Measurements from ENCODE around the gene PPP1R7.

The PPP1R7 gene

DNA sequence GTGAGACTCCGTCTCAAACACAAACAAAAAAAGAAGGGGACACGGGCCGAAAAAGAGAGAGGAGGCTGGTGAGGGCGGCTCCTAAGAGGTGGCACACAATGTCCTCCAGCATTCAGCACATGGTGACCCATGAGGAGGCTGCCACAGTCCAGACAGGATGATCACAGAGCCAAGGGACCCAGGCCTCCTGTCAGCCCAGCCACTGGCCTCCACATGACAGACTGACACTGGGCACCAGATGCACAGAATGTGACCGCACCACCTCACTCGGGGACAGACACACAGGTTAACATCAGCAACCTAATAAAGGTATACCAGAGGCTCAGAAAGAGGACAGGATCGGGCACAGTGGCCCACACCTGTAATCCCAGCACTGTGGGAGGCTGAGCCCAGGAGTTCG lies 22.0 kb upstream of the PPP1R7 start:
- Histone ChIP-seq H3K9me3 (ENCODE audit: control insufficient read depth, insufficient read depth, low read depth, low read length) (no peaks in the 10 kb centered on the region), H3K4me3 (ENCODE audit: low read depth, low read length) (no peak overlapping the region), H3K4me1 (ENCODE audit: control insufficient read depth, insufficient read depth, low read length) (no peaks in the 10 kb centered on the region), H3K27ac (ENCODE audit: extremely low read depth, low read depth, low read length) (no peak overlapping the region), H3K36me3 (ENCODE audit: control insufficient read depth in 2 of 2, insufficient read depth in 1 of 2, low read length in 2 of 2) (peaks cover 0 to 72% of the 10 kb centered on the region in 2 experiments; a peak in 2 of 3 replicates)
- no peak for TF ChIP-seq ZNF549 (tag by site-specific recombination; IDR thresholded peaks at IDR 0.05)
- TF ChIP-seq, protein P1, sequence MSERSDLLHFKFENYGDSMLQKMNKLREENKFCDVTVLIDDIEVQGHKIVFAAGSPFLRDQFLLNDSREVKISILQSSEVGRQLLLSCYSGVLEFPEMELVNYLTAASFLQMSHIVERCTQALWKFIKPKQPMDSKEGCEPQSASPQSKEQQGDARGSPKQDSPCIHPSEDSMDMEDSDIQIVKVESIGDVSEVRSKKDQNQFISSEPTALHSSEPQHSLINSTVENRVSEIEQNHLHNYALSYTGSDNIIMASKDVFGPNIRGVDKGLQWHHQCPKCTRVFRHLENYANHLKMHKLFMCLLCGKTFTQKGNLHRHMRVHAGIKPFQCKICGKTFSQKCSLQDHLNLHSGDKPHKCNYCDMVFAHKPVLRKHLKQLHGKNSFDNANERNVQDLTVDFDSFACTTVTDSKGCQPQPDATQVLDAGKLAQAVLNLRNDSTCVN (tag by site-specific recombination; optimal IDR thresholded peaks at IDR 0.05) = no peak
- TF ChIP-seq, protein P2, sequence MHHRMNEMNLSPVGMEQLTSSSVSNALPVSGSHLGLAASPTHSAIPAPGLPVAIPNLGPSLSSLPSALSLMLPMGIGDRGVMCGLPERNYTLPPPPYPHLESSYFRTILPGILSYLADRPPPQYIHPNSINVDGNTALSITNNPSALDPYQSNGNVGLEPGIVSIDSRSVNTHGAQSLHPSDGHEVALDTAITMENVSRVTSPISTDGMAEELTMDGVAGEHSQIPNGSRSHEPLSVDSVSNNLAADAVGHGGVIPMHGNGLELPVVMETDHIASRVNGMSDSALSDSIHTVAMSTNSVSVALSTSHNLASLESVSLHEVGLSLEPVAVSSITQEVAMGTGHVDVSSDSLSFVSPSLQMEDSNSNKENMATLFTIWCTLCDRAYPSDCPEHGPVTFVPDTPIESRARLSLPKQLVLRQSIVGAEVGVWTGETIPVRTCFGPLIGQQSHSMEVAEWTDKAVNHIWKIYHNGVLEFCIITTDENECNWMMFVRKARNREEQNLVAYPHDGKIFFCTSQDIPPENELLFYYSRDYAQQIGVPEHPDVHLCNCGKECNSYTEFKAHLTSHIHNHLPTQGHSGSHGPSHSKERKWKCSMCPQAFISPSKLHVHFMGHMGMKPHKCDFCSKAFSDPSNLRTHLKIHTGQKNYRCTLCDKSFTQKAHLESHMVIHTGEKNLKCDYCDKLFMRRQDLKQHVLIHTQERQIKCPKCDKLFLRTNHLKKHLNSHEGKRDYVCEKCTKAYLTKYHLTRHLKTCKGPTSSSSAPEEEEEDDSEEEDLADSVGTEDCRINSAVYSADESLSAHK (tag by site-specific recombination; IDR thresholded peaks at IDR 0.05) = no peak
- TF ChIP-seq, protein P3, sequence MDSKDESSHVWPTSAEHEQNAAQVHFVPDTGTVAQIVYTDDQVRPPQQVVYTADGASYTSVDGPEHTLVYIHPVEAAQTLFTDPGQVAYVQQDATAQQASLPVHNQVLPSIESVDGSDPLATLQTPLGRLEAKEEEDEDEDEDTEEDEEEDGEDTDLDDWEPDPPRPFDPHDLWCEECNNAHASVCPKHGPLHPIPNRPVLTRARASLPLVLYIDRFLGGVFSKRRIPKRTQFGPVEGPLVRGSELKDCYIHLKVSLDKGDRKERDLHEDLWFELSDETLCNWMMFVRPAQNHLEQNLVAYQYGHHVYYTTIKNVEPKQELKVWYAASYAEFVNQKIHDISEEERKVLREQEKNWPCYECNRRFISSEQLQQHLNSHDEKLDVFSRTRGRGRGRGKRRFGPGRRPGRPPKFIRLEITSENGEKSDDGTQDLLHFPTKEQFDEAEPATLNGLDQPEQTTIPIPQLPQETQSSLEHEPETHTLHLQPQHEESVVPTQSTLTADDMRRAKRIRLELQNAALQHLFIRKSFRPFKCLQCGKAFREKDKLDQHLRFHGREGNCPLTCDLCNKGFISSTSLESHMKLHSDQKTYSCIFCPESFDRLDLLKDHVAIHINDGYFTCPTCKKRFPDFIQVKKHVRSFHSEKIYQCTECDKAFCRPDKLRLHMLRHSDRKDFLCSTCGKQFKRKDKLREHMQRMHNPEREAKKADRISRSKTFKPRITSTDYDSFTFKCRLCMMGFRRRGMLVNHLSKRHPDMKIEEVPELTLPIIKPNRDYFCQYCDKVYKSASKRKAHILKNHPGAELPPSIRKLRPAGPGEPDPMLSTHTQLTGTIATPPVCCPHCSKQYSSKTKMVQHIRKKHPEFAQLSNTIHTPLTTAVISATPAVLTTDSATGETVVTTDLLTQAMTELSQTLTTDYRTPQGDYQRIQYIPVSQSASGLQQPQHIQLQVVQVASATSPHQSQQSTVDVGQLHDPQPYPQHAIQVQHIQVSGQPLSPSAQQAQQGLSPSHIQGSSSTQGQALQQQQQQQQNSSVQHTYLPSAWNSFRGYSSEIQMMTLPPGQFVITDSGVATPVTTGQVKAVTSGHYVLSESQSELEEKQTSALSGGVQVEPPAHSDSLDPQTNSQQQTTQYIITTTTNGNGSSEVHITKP (tag by site-specific recombination; IDR thresholded peaks at IDR 0.05) = no peak
- TF ChIP-seq ZNF155 (tag by site-specific recombination; IDR thresholded peaks at IDR 0.05) = no peak
- no peak for TF ChIP-seq MEIS1 (CRISPR knock-in tag; IDR thresholded peaks at IDR 0.05; ENCODE audit: borderline replicate concordance)
- TF ChIP-seq ZXDB (tag by site-specific recombination; IDR thresholded peaks at IDR 0.05) = no peak
- TF ChIP-seq, protein P4, sequence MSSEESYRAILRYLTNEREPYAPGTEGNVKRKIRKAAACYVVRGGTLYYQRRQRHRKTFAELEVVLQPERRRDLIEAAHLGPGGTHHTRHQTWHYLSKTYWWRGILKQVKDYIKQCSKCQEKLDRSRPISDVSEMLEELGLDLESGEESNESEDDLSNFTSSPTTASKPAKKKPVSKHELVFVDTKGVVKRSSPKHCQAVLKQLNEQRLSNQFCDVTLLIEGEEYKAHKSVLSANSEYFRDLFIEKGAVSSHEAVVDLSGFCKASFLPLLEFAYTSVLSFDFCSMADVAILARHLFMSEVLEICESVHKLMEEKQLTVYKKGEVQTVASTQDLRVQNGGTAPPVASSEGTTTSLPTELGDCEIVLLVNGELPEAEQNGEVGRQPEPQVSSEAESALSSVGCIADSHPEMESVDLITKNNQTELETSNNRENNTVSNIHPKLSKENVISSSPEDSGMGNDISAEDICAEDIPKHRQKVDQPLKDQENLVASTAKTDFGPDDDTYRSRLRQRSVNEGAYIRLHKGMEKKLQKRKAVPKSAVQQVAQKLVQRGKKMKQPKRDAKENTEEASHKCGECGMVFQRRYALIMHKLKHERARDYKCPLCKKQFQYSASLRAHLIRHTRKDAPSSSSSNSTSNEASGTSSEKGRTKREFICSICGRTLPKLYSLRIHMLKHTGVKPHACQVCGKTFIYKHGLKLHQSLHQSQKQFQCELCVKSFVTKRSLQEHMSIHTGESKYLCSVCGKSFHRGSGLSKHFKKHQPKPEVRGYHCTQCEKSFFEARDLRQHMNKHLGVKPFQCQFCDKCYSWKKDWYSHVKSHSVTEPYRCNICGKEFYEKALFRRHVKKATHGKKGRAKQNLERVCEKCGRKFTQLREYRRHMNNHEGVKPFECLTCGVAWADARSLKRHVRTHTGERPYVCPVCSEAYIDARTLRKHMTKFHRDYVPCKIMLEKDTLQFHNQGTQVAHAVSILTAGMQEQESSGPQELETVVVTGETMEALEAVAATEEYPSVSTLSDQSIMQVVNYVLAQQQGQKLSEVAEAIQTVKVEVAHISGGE (tag by site-specific recombination; conservative IDR thresholded peaks at IDR 0.05; ENCODE audit: low read depth) = no peak
- no peak for TF ChIP-seq ZNF202 (tag by site-specific recombination; IDR thresholded peaks at IDR 0.05; ENCODE audit: borderline replicate concordance)
- CTCF ChIA-PET = no interaction called here
- POLR2A ChIA-PET = no interaction called here

DNA sequence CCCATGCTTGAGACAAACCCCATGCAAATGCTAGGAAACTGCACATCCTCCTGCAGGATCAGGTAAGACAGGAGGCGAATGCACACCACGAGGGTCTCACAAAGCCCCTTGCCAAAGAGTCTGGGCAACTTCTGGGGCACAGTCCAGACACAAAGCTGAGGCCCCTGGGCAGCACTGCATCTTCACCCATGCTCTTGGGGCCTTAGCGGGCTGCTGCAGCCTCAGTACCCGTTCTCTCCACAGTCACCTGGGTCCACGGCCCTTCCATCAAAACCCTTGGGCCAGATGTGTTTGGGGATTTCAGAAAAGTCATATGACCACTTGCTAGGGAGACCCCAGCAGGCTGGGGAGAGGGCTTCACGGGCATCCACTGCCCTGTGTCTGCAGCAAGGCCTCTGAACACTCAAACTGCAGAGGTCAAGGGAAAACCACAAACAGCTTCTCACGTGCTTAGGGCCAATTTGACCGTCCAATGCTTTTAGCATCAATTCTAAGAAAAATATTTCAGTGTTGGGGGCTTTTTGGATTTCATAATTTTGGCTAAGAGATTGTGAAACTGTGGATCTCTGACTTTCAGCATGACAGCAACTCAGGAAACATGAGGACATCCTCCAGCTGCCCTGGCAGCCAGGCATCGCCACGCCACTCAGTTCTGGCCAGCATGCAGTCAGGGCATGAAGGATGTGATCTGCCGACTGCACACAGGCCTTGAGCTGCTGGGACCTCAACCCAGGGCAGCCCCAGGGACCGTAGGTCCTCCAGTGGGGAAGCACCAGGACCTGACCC lies 21.0 kb upstream of the PPP1R7 start:
- ChIA-PET CTCF (no interaction called here), POLR2A (no interaction called here)
- Histone ChIP-seq H3K36me3 (ENCODE audit: control insufficient read depth in 2 of 2, insufficient read depth in 1 of 2, low read length in 2 of 2) (peaks cover 0 to 70% of the 10 kb centered on the region in 2 experiments; a peak in 2 of 3 replicates), H3K27ac (ENCODE audit: extremely low read depth, low read depth, low read length) (no peak overlapping the region), H3K4me1 (ENCODE audit: control insufficient read depth, insufficient read depth, low read length) (no peaks in the 10 kb centered on the region), H3K9me3 (ENCODE audit: control insufficient read depth, insufficient read depth, low read depth, low read length) (no peaks in the 10 kb centered on the region), H3K4me3 (ENCODE audit: low read depth, low read length) (no peak overlapping the region)
- TF ChIP-seq TCF7L2 (IDR thresholded peaks at IDR 0.05; ENCODE audit: borderline replicate concordance, low read depth, low read length) = no peak
- TF ChIP-seq ZNF211 (tag by site-specific recombination; IDR thresholded peaks at IDR 0.05; ENCODE audit: low read depth) = no peak
- no peak for TF ChIP-seq SETDB1 (IDR thresholded peaks at IDR 0.05; ENCODE audit: insufficient read length, low read length)
- TF ChIP-seq, protein P5, sequence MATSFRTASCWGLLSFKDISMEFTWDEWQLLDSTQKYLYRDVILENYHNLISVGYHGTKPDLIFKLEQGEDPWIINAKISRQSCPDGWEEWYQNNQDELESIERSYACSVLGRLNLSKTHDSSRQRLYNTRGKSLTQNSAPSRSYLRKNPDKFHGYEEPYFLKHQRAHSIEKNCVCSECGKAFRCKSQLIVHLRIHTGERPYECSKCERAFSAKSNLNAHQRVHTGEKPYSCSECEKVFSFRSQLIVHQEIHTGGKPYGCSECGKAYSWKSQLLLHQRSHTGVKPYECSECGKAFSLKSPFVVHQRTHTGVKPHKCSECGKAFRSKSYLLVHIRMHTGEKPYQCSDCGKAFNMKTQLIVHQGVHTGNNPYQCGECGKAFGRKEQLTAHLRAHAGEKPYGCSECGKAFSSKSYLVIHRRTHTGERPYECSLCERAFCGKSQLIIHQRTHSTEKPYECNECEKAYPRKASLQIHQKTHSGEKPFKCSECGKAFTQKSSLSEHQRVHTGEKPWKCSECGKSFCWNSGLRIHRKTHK (tag by site-specific recombination; IDR thresholded peaks at IDR 0.05) = no peak
- TF ChIP-seq ZNF791 (tag by site-specific recombination; IDR thresholded peaks at IDR 0.05) = no peak
- TF ChIP-seq, protein P6, sequence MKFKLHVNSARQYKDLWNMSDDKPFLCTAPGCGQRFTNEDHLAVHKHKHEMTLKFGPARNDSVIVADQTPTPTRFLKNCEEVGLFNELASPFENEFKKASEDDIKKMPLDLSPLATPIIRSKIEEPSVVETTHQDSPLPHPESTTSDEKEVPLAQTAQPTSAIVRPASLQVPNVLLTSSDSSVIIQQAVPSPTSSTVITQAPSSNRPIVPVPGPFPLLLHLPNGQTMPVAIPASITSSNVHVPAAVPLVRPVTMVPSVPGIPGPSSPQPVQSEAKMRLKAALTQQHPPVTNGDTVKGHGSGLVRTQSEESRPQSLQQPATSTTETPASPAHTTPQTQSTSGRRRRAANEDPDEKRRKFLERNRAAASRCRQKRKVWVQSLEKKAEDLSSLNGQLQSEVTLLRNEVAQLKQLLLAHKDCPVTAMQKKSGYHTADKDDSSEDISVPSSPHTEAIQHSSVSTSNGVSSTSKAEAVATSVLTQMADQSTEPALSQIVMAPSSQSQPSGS (tag by site-specific recombination; IDR thresholded peaks at IDR 0.05; ENCODE audit: low read depth) = no peak
- no peak for TF ChIP-seq ZFHX2 (tag by site-specific recombination; conservative IDR thresholded peaks at IDR 0.05)
